Measurements from ENCODE around the gene EFCAB13. TPM values are rescaled to one million over a fixed set of nuclear protein-coding genes. Genes with fewer than 3 reads are reported as not detected.
"Not testable (repeated sequence)": the region's sequence is repeated elsewhere in the genome, so short reads cannot be mapped to it uniquely, and the experiment has no call there.

Gene EFCAB13
- total RNA-seq, 2 donors from 2014 or later = 5.7 to 6.8 TPM

DNA sequence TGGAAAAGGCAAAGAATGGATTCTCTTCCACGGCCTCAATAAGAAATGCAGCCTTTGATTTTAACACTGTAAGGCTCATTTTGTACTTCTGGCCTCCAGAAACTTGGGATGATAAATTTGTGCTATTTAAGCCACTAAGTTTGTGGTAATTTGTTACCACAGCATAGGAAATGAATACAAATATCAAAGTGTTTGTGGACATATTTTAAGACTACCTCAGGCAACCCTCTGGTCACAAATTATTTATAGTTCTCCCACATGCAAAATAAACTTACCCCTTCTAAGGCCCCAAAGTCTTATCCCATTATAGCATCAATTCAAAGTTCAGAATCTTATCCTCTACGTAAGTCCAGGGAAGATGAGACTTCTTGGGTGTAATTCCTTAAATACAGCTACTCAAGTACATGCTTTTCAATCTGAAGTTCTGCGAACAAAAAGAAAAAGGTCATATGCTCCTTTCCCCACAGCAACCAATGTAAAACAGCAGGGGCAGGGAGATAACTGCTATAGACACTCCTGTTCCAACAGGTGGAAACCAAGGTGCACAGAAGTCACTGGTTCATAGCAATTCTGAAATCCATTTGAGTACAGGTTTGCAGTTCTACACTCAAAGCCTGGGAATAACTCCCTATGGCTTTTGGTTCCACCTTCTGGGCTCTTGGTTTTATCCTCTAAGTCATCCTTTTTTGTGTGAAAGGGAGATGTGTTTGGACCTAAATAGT lies 5.4 kb upstream of the EFCAB13 start:
- DNase-seq (no peak), ATAC-seq (no peak)
- intact Hi-C loops (cut with DNase I) = loop anchor here in 1 of 2 donors (5.0 kb wide), 1 partner anchor 81 kb away; no protein-coding TSS in a partner anchor

DNA sequence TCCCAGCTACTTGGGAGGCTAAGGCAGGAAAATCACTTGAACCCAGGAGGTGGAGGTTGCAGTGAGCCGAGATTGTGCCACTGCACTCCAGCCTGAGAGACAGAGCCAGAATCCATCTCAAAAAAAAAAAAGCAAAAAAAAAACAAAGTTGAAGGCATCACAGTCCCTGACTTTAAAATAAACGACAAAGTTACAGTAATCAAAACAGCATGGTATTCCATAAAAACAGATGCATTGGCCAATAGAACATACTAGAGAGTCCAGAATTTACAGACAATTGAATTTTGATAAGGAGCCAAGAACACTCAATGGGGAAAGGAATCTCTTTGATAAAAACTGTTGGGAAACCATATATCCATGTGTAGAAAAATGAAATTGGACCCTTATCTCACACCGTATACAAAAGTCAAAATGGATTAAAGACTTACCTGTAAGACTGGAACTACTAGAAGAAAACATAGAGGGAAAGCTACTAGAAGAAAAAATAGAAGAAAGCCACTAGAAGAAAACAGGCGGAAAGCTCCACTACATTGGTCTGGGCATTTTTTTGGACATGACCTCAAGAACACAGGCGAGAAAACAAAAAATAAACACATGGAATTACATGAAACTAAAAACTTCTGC lies 2.8 kb upstream of the EFCAB13 start:
- ATAC-seq = no peak
- no peak for DNase-seq
- intact Hi-C loops (cut with DNase I) = no loop called here

DNA sequence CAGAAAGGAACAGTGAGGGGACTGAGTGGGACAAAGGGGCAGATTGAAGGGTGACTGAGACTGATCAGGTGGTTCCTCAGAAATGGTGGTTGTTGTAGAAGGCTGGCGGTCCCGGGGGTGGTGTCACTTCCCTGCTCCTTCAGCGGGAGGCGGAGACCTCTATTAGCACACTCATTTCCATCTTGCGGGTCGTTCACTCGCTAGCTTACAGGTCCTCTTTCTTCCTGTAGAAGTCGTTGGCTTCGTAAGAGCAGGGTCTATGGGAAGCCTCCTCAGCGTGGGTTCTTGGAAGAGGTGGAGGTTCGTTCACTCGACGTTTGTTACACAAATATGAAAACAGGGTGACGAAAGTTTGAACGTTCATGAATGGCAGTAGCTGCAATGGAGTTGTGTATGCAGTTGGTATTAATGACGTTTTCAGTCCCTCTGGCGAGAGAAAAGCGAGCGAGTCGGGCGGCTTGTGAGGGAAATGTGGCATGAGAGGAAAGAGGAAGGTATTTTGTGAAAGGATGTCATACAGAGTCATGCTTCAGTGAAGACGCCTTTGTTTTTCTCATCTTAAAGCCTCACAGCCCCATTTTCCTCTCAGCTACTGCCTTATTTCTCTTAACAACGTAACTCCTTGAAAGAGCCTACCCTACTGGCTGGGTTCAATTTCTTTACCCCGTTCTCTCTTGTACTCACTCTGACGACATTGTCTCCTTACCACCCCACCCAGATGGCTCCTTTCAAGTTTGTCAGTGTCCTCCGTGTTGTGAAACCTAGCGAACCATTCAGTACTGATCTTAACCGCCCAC lies 667 bp downstream of the EFCAB13 start:
- DNase-seq (peak; percentile 66), ATAC-seq (peak; percentile 49 to 65)
- intact Hi-C loops (cut with DNase I) = no loop called here

DNA sequence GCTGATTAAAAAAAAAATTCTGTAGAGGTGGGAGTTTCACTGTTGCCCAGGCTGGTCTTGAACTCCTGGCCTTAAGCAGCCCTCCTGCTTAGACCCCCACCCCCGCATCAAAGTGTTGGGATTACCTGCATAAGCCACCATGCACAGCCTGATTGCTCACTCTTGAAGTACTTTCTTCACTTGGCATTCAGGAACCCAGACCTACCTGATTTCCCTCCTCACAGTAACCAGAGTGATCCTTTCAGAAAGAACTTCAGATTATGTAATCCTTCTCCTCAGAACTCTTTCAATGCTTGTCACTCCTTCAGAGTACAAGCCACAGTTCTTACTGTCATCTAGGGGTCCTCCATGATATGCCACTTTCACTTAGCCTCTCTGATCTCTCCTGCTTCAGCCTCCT lies 1.4 kb downstream of the EFCAB13 start:
- DNase-seq (no peak), ATAC-seq (no peak)
- intact Hi-C loops (cut with DNase I) = no loop called here

DNA sequence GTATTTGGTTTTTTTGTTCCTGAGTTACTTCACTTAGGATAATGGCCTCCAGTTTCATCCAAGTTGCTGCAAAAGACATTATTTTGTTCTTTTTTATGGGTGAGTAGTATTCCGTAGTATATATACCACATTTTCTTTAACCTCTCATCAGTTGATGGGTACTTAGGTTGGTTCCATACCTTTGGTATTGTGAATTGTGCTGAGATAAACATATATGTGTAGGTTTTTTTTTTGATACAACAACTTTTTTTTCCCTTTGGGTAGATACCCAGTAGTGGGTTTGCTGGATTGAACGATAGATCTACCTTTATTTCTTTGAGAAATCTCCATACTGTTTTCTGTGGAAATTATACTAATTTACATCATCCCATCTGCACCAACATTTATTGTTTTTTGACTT lies 6.8 kb downstream of the EFCAB13 start:
- no peak for ATAC-seq
- DNase-seq = no peak
- intact Hi-C loops (cut with DNase I) = no loop called here

DNA sequence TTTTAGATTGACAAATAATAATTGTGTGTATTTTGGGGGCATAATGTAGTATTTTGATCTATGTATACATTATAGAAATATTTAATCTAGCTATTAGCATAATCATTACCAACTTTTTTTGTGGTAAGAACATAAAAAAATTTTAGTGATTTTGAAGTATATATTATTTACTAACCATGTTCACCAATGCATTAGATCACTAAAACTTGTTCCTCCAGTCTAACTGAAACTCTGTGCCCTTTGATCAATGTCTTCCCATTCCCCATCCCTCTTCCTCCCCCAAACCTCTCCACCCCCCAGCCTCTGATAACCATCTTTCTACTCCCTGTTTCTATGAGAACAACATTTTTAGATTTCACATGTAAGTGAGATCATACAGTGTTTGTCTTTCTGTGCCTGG lies 8.5 kb downstream of the EFCAB13 start:
- ATAC-seq (no peak), DNase-seq (no peak)
- intact Hi-C loops (cut with DNase I) = no loop called here

DNA sequence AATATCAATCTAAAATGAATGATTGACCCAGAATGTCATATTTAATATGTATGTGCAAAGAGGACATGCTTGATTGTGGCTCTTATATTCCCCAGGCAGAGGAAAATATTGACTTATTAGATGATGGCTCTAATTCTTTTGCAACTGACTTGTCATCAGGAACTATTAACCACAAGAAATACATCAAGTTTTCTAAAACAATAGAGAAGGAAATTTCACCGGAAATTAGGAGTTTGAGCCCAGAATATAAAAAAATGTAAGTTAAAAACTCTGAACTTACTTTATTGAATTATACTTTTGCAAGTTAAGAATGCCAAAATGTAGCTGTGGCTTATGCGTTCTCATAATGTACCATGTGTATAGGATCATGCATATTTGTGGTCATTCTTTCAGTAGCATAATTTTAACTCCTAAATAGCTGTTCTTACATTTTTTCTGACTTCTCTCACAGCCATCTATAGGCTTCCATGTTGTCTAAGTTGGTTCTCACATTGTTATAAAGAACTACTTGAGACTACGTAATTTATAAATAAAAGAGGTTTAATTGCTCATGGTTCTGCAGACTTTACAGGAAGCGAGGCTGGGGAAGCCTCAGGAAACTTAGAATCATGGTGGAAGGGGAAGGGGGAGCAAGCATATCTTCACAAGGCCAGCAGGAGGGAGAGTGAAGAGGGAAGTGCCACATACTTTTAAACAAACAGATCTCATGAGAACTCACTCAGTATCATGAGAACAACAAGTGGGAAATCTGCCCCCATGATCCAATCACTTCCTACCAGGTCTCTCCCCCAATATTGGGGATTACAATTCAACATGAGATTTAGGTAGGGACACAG lies 11.6 kb downstream of the EFCAB13 start:
- intact Hi-C loops (cut with DNase I) = no loop called here
- ATAC-seq (no peak), DNase-seq (no peak)

DNA sequence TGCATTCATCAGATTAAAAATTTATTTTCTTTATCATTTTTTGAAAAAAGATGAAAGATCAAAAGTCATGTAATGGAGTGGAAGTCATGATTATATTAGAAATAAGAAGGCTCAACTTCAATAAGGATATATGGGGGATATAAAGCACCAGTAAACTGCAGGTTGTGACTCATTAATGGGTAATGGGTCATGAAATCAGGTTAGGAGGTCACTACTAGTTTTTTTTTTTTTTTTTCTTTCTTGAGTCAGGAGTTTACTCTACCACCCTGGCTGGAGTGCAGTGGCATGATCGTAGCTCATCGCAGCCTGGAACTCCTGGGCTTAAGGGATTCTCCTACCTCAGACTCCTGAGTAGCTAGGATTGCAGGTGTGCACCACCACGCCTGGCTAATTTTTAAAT lies 14.3 kb downstream of the EFCAB13 start:
- ATAC-seq = no peak
- DNase-seq = no peak
- intact Hi-C loops (cut with DNase I) = no loop called here

DNA sequence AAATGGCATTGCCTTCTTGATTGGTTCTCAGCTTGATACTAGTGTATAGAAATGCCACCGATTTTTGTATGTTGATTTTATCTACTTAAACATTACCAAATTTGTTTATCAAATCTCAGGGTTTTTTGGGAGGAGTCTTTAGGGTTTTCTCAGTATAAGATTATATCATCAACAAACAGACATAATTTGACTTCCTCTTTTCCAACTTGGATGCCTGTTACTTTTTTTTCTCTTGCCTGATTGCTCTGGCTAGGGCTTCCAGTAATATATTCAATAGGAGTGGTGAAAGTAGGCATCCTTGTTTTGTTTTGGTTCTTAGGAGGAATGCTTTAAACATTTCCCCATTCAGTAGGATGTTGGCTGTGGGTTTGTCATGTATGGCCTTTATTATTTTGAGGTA lies 29.1 kb downstream of the EFCAB13 start:
- ATAC-seq (no peak), DNase-seq (no peak)
- intact Hi-C loops (cut with DNase I) = no loop called here

DNA sequence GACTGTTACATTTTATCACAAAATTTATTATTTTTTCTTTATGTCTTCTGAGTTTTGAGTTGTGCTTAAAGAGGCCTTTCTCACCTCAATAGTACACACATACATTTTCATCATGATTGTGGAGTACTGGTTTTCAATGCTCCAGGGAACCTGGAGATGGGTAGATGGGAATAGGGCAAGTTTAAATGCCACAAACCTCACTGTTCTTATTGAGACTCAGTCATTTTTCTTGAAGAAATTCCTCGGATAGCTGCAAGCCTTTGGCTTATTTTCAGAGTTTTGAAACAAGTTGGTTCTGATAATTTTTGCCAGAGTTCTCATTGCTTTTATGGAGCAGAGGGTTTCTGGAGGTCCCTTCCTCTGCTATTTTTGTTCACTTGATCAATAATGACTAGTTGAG lies 34.9 kb downstream of the EFCAB13 start:
- ATAC-seq = no peak
- intact Hi-C loops (cut with DNase I) = no loop called here
- no peak for DNase-seq

DNA sequence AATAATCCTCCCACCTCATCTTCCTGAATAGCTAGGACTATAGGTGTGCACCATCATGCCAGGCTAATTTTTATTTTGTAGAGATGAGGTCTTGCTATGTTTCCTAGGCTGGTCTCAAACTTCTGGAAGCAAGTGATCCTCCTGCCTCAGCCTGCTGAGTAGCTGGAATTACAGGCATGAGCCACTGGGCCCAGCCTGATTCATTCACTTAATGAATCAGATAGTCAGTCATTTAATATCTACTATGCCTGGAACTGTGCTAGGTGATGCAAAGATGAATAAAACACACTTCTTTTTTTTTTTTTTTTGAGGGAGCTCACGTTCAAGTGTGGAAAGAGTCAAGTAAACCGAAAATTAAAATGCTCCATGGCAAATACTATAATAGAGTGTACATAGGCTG lies 39.4 kb downstream of the EFCAB13 start:
- intact Hi-C loops (cut with DNase I) = no loop called here
- ATAC-seq (no peak), DNase-seq (no peak)

DNA sequence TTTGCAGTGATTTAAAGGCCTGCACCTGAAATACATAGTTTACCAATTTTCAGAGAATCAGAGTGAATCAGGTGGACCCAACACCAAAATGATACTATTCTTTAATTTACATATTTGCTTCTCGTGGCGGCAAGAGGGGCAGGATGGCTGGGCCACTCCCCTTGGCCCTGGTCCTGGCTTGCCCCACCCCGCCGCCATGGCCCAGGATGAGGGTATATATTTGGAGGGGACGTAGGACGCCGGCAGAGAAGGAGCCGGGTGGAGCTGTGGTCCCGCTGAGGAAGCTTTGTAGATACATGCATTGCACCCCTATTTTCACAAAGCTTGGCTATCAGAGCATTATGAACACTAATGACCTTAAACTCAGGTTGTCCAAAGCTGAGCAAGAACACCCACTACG lies 43.5 kb downstream of the EFCAB13 start:
- intact Hi-C loops (cut with DNase I) = no loop called here
- no peak for DNase-seq
- ATAC-seq = no peak

DNA sequence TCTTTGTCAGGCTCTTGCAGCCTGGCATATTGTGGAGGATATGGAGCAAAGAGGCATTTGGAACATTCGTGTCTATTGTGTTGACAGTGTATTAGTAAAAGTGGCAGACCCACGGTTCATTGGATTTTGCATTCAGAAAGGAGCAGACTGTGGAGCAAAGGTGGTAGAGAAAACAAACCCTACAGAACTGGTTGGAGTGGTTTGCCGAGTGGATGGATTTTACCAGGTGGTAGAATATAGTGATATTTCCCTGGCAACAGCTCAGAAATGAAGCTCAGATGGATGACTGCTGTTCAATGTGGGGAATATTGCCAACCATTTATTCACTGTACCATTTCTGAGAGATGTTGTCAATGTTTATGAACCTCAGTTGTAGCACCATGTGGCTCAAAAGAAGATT lies 44.5 kb downstream of the EFCAB13 start:
- intact Hi-C loops (cut with DNase I) = no loop called here
- no peak for ATAC-seq

DNA sequence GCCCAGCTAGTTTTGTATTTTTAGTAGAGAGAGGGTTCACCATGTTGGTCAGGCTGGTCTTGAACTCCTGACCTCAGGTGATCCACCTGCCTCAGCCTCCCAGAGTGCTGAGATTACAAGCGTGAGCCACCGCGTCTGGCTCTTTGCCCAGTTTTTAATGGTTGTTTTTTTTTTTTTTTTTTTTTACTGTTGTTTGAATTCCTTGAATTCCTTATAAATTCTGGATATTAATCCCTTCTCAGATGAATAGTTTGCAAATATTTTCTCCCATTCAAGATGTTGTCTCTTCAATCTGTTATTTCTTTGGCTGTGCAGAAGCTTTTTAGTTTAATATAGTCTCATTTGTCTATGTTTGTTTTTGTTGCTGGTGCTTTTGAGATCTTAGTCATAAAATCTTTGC lies 47.1 kb downstream of the EFCAB13 start:
- DNase-seq; intact Hi-C loops (cut with DNase I); ATAC-seq: not testable (repeated sequence)

More for the DNA sequence above, 44.5 kb downstream of the EFCAB13 start:
- DNase-seq = no peak

DNA sequence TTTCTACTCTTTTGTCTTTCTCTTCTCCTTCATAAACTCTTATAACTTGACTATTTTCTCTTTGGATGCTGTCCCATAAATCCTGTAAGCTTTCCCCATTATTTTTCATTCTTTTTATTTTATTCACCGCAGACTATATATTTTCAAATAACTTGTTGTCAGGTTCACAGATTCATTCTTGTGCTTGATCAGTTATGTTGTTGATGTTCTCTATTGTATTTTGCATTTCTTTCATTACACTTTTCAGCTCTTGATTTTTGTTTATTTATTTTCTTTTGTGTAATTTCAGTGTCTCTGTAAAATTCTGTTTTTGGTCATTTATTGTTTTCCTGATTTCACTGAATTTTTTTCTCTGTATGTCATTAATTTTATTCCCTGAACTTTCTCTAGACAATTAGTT lies 49.2 kb downstream of the EFCAB13 start:
- ATAC-seq (no peak), DNase-seq (no peak)
- intact Hi-C loops (cut with DNase I) = no loop called here

DNA sequence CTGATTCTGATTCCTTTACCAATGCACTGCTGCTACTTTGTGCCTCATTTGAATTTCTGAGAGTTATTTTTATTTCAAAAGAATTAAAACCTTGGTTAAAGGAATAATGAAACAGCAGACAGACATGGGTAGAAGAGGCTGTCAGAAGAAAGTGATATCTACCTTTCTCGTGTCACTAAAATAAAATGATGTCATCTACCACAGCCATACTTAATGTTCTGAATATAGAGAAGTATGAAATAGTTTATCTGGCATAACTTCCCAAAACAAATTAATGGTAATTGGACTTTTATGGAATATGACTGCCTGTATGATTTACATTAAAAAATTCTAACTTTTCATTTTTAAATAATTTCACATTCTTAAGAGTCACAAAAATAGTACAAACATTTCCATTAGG lies 52.5 kb downstream of the EFCAB13 start:
- ATAC-seq (no peak), DNase-seq (no peak)
- intact Hi-C loops (cut with DNase I) = no loop called here

DNA sequence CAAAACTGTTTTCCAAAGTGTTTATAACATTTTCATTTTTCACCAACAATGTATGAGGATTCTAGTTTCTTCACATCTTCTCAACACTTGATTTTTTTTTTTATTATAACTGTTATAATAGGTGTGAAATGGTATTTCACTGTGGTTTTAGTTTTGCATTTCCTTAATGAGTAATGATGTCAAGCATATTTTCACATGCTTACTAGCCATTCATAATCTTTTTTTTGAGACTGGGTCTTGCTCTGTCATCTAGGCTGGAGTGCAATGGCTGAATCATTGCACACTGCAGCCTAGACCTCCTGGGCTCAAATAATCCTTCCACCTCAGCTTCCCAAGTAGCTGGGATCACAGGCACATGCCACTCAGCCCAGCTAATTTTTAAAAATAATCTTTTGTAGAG lies 65.1 kb downstream of the EFCAB13 start:
- DNase-seq = no peak
- intact Hi-C loops (cut with DNase I) = no loop called here

DNA sequence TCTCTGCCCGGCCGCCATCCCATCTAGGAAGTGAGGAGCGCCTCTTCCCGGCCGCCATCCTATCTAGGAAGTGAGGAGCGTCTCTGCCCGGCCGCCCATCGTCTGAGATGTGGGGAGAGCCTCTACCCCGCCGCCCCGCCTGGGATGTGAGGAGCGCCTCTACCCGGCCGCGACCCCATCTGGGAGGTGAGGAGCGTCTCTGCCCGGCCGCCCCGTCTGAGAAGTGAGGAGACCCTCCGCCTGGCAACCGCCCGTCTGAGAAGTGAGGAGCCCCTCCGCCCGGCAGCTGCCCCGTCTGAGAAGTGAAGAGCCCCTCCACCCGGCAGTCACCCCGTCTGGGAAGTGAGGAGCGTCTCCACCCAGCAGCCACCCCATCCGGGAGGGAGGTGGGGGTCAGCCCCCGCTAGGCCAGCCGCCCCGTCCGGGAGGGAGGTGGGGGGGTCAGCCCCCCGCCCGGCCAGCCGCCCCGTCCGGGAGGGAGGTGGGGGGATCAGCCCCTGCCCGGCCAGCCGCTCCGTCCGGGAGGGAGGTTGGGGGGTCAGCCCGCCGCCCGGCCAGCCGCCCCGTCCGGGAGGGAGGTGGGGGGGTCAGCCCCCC lies 73.9 kb downstream of the EFCAB13 start:
- intact Hi-C loops (cut with DNase I); ATAC-seq; DNase-seq: not testable (repeated sequence)

More for the DNA sequence above, 65.1 kb downstream of the EFCAB13 start:
- no peak for ATAC-seq

DNA sequence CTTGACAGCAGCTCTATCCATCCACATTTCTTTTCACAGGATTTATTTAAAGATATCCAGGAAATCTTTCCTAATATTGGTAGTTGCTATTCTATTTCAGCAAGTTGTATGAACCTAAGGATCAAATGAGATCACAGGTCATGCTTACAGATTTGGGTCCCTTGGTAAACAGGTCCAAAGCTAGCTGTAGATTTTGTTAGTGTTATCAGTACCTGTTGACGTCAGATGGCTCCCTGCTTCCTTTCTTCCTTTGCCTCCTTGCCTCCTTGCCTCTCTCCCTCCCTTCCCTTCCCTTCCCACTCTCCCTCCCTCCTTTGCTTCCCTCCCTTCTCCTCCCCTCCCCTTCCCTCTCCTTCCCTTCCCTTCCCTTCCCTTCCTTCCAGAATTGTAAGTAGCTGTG lies 76.6 kb downstream of the EFCAB13 start:
- no peak for ATAC-seq
- intact Hi-C loops (cut with DNase I) = no loop called here

More for the DNA sequence above, 76.6 kb downstream of the EFCAB13 start:
- no peak for DNase-seq

Data from left cardiac atrium (tissue), 4 donors.